Tongue (tissue), 2 donors: ENCODE measurements around the gene ADK. TPM values are rescaled to one million over a fixed set of nuclear protein-coding genes. Genes with fewer than 3 reads are reported as not detected.
A peak's percentile ranks its signal among the peaks of the same experiment; 100 is the strongest.
"Not testable (repeated sequence)": the region's sequence is repeated elsewhere in the genome, so short reads cannot be mapped to it uniquely, and the experiment has no call there.

ENCODE experiments used
- DNase-seq: peaks from one replicate; pipeline ENCODE4 v3.0.0-alpha.2; 2015
- total RNA-seq: library from RNA; depleted of rRNA; stranded (reverse); fragments of >200 nt; gene quantifications from one replicate; pipeline ENCODE4 v1.2.3, GENCODE V29; 2014

ADK gene
- total RNA-seq, 1 donor from 2014 or later: 61.4 TPM

DNA sequence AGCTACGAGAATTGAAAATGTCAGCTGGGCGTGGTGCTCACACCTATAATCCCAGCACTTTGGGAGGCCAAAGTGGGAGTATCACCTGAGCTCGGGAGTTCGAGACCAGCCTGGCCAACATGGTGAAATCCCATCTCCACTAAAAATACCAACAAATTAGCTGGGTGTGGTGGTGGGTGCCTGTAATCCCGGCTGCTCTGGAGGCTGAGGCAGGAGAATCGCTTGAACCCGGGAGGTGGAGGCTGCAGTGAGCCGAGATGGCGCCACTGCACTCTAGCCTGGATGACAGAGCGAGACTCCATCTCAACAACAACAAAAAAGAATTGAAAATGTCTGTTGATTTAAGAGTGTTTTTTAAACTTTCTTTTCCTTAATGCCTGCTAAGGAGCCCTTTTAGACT lies 4.0 kb upstream of the ADK start:
- not testable (repeated sequence) for DNase-seq

DNA sequence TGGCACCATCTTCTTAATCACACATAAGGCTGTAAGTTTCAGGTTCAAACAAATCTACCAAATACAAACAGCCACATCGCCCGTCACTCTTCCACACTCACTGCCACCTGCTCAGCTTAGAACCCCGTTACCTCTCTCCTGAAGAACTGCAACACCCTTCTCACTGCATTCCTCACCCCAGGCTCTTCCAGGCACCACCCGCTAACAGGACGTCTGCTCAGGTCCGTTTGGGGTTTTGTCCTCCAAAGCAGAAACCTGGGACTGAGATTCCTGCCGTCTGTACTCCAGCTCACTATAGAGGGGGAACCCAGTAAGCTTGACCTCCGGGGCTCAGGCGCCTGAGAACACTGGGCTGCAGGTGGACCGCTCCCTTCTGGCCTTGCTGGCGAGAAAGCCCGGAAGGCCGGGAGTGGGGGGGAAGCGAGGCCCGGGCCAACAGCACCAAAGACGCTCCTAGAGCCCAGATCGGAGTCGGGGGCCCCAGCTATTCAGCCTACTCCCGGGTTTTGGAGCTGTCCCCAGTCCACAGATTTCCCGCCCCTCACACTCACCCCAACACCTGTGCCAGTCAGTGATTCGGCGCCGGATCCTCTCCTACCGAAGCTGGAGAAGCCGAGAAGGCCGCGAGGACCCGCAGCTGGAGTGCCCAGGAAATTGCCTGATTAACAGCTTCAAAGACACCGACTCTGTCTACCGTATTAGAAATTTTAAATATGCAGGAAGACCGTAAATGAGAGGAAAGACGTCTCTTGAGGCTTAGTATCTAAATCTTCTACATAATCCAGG lies 624 bp upstream of the ADK start, which contains the start of gene AP3M1:
AP3M1 (minus strand) TSS at position 625 of the 786 bp plus-strand sequence. CDS start 12,449 bp downstream, outside the sequence.
- DNase-seq: no peak

DNA sequence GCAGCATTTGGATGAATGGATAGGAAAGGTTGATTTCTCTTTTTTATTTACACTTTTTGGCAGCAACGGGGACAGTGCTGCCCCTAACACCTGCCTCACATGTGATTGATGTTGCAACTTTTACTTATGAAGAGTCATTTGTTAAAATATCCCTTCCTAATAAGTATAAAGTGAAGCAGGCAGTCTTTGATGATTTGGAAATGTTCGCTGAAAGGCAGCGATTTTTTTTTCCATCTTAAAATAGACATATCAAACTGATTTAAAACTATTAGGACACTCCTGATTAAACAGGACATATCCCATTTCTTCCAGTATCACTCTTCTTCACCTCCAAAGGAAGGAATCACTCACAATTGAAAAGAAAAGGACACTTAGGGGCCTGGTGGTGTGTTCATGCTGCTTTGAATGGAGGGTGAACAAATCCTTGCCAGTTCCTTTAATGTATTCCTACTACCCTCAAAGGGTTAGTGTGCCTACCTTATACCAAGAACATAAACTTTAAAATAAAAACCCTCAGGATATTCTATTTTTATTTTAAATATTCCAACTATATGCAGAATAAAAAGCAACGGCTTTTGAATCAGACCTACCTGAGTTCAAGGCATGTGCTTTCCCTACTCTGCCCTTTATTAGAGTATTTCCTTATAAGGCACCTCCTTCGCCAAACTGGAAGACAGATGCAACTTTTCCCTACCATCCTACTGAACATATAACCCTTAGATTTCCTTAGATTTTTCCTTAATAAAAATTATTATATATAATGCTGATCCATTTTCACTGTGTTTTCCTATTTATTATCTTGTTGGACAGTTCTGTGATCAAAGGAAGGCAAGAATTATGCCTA lies 1.1 kb downstream of the ADK start:
- peak; percentile 15 for DNase-seq

DNA sequence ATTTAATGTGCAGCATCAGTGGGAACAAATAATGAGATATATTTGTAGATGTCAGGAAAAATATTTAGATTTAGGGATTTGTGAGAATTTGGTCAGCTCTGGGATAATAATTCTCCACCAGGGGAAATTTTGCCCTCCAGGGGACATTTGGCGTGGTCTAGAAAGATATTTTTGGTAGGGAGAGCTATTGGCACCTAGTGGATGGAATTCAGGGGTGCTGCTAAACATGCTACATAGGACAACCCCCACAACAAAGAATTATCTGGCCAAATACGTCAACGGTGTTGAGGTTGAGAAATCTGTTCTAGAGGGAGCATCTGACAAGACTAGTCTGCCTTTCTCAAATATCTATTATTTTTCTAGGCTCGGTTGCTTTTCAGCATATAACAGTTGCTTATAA lies 2.1 kb downstream of the ADK start:
- DNase-seq: peak; percentile 37

DNA sequence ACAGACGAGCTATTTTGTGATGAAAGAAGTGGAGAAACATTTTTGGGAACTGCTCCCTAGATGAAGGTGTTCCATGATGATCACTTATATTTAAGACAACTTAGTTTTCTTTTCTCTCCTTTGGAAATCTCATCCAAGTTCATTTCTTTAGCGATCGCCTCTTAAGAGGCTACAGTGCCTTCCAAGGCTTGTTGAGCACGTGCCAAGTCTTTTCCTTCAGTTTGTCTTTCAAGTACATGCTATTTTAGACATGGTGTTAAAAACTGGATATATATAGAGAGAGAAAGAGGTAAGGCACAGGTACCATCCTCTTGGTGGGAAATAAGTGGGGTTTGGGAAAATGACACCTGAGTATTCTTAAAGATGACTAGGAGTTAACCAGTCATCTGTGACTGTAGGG lies 2.7 kb downstream of the ADK start:
- DNase-seq: no peak

DNA sequence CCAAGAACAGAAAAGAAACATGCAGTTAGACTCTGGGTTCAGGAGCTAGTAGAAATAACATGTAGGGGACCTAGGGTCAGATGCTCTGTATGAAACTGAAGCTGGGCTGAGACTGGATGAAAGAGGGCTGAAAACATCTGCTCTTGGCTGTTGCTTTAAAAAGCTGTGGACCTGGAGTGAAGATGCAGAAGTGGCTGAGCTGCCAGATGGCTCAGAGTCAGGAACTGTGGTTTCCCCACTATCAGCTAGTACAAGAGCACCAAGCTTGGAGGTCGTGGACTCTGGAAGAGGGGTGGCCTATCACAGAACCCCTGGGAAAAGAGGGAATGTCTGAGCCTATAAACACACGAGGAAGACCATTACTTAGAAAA lies 5.9 kb downstream of the ADK start:
- DNase-seq: peak; percentile 50

DNA sequence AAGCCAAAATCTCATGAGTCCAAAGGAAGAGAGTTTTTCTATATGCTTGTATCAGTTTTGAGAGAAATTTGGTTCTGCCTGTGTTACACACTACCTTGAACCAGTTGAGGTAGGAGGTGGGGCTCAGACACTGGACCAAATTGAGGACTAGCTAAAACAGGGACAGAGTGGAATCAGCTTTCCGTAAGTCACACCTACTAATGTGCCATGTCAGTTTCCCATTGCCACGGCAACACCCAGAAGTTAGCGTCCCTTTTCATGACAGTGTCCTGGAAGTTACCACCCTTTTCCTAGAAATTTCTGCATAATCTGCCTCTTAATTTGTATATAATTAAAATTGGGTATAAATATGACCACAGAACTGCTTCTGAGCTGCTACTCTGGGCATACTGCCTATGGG lies 9.0 kb downstream of the ADK start:
- no peak for DNase-seq

DNA sequence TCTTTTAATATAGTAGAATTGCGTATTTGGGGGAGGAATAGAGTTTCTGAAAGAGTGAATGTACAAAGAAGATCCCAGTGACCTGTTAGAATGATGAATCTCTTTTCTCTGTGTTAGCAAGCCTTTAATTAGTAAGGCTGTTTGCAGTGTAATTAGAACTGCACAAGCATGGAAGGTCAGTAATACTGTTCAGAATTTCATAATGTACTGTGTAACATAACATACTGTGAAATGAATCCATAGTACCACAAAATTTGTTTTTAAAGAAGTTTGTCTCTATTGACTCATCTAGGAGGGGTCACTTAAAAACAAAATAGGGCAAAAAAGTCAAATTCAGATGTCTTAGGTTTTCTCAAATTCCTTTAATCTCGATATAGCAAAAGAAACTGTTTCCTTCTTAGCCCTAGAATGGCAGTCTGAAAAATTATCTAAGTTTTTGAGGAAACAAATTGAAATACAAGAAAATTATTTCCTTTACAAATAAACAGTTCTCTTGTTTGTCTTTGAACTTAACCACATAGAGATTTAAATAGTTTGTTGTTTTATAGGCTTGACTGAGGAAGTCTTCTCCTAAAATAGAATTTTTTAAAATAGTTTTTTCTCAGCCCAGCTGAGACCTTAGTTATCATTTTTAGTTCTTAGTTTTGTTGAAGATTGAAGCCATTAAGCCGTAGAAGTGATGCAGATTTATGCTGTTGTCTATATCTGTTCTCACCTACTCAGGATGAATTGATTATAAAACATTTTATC lies 12.5 kb downstream of the ADK start:
- DNase-seq: no peak

DNA sequence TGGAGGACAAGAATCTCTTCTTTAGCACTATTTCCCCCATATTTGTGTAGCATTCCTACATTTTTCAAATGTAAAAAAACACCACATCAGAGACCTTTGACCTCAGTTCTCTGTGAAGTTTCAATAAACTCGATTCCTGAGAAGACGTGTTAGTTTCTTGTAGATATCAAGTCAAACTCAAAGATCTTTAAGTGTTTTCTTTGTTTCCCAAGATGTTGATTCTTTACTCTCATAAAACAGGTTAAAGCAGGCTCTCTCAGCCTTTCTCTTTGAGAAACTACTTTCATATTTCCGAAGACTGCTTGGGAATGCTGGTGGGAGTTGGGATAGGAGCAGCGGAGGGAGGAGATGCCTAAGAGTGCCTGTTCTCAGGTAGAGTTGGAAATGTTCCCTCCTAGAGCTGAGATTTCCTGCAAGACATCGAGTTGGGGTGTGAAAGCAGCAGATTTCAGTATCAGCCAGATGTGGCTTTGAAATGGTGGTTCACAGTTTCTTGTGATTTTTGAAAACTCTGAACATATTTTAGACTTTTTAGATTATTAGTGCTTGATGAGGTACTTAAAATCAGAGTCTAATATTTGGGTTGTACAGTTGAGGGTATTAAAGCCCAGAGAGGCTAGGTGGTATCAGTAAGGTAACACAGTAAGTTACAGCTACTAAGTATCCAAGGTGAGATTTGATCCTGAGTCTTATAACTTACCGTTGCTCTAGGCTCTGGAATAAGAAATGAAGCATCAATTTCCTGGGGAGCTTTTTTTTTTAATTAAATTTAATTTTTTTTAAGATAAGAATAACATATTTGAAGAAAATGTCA lies 13.9 kb downstream of the ADK start:
- no peak for DNase-seq

DNA sequence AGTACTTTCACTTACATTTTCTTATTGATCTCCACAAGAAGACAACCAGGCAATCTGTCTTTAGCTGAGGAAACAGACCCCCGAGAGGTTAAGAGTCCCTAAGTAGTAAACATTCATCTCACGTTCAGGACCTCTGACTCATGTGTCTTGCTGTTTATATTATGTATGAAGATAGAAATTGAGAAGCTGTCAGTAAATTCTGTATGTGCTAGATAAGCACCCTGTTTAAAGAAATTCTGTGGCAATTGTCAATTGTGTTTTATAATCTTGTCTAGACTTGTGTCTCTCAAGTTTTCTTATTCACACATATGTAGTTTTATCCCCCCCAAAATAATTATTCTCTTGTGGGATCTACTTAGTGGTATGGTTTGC lies 14.5 kb downstream of the ADK start:
- DNase-seq: no peak

DNA sequence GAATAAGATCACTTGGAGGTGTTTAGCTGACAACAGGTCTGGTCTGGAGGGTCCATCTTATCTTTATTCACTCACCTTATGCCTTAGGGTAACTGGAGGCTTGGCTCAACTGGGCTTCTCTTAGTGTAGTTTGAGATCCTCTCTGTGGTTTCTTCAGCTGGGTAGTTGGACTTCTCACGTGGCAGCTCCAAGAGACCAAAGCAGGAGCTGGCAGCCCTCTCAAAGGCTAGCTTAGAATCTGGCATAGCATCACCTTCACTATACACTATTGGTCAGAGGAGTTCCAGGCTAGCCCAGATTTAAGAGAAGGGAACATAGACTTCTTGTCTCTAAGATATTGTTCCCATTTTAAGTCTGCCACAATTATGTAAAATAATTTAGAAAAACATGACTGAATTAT lies 16.4 kb downstream of the ADK start:
- DNase-seq: no peak

DNA sequence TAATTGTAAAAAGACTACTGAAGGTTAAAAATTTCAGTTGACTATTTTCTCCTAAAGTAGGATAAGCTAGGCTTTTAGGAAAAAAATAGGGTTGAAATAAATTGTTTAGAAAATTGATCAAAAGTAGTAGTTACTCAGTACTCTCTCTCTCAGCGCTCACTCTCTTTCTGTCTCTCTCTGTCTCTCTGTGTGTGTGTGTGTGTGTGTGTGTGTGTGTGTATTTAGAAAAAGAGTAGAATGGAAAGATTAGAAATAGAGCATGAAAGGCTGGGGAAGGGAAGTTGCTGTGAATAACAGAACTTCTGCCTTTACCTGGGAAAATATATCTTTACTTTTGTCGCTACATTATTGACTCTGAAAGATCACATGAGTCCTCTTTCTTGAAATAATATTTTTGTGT lies 20.6 kb downstream of the ADK start:
- no peak for DNase-seq

DNA sequence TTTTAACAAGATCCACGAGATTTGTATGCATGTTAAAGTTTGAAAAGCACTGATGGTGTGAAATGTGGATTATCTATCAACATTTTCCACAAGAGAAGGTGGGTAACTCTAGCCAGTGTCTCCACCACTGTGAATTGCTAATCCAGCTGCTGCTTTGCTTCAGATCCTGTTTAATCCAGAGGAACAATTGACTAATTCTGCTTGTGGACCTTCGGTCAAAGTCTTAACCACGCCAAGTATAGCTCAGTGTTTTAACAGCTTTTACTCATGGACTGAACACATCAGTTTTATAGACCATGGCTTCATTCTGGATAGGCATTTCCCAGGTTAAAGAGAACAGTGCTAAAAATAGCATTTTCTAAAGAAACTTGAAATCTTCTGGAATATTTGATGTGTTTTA lies 23.5 kb downstream of the ADK start:
- DNase-seq: no peak

DNA sequence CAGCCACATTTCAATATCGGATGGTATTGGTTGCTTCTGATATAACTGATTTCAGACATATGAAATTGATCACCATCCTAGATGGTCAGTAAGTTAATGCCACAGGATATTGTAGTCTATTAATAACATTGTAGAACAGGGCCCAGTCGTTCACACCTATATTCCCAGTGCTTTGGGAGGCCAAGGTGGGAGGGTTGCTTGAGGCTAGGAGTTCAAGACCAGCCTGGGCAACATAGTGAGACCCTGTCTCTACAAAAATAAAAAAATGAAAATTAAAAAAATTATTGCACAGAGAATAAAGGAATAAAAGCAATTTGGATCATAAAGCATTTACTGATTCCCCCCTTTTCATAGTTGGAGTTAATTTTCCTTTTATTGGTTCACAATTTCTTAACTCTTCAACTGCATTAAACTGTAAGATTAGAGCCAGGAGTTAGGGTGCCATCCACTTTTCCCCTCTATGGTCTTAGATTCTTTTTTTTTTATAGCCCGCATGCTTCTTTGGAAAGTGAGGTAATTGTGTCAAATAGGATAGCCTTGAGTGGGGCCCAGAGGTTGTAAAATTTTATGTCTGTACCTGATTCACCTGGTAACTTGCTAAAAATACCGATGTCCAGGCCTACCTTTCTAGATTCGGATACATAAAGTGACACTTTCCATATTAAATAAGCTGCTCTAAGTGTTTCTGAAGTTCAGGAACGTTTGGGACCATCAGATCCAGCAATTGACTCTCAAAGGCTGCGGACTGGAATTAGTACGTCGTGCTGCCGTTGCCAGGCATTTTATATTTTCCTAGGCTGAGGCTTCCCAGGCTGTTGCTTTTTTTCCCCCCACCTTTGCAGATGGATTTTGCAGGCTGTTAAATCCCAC lies 24.7 kb downstream of the ADK start:
- no peak for DNase-seq

DNA sequence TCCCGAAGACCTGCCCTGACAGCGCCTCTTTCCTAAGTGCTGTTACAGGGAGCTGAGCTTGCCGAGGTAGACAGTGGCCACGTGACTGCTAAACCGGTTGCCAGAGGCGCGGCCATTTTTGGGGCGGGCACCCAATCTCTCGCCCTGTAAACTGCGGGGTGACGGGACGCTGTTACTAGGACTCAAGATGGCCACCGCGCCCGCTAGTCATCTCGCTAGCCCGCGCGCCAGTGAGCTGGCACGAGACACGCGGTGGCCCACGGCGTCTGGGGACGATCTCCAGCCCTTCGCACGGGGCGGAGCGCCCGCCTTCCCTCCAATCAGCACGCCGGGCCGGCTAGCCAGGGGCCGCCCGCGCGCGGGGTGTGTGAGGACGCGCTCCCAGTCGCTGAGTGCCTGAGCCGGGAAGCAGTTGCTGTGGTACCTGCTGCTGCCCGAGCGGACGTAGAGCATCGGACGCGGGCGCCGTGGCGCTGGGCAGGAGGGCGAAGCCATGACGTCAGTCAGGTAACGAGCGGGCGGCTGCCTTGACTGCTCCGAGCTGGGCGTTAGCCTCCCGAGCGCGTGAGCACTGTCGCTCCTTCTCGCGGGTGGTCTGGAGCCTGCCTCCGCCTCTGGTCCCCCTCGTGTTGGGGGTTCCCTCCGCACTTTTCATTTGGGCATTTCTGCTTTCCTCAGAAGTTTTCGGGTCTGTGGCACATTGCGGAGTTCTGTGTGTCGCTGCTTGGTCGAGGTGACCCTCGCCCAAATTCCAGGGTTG lies 25.5 kb downstream of the ADK start:
- DNase-seq: peak; percentile 96

DNA sequence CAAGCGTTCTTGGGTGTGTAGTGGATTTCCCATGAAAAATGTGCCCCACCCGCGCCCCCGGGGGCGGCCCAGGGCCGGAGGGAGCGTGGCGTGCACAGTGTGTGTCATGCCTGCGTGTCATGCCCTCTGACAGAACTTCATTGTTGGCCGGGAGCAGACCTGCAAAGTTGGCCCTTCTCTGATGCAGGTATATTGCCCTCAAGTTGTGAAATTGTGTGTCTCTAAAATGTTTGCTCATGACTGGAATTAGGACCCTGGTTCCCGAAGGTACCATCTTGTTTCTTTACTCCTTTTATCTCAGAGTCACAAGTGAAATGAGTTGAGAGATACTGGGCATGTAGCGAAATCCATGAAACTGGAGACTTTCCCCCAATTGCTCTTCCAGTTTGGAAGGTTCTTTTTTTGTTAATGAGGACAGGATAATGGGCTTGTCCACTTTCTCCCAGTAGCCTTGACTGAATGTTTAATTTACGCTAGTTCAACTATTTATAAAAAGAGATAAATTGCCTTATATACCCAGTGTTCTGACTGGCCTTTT lies 26.2 kb downstream of the ADK start:
- DNase-seq: peak; percentile 42

DNA sequence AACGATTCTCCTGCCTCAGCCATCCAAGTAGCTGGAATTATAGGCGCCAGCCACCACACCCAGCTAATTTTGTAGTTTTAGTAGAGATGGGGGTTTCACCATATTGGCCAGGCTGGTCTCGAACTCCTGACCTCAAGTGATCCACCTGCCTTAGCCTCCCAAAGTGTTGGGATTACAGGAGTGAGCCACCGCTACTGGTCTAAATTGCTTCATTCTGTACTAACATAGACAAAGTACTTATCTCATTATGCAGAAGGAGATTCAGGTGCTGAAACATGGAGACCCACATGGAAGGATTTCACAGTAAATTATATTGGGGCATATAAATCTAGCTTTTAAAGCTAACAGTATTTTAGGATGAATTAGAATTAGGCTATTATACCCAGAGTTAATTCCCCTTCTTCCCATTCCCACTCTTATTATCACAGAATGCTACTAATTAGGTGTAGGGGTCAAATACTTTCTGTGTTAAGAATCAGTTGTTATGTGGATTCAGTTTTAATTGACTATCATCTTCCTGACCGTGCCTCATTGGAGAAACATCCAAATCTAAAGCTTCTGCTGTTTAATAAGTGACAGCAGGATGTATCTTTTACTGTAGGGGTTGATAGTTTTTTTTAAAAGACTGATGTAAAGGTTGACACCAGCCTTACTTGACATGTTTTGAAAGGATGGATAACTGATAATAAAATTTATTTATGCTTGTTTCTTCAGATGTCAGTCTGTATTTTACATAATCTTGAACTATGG lies 27.2 kb downstream of the ADK start:
- DNase-seq: no peak

DNA sequence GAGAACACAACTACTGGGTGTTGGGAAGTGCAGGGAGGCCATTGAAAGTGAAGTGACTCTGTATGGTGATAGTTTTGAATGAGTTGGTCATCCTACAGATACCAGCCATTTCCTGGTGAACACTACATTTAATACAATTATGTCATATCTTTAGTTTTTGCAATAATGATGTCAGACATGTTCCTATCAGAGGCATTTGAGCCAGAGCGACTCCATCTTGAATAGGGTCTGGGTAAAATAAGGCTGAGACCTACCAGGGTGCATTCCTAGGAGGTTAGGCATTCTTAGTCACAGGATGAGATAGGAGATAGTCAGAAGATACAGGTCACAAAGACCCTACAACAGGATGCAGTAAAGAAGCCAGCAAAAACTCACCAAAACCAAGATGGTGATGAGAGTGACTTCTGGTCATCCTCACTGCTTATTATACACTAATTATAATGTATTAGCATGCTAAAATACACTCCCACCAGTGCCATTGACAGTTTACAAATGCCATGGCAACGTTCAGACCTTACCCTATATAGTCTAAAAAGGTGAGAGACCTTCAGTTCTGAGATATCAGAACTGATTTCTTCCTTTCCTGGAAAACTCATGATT lies 28.2 kb downstream of the ADK start:
- DNase-seq: no peak

DNA sequence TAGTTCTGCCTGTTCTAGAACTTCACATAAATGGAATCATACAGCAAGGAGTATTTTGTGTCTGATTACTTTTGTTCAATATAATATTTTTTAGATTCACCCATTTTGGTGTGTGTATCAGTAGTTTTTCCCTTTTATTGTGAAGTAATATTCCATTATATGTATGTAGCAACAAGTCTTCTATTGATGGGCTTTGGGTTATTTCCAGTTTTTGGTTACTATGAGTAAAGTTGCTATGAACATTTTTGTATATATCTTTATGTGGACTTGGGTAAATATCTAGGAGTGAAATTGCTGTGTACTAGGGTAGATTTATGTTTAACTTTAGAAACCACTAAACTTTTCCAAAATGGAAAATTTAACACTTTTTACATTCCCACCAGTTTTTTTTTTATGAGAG lies 35.7 kb downstream of the ADK start:
- DNase-seq: no peak
